Liver (tissue), 9 donors: Measurements from ENCODE around the gene CARHSP1. TPM values are rescaled to one million over a fixed set of nuclear protein-coding genes. Genes with fewer than 3 reads are reported as not detected.
"Not testable (repeated sequence)": the region's sequence is repeated elsewhere in the genome, so short reads cannot be mapped to it uniquely, and the experiment has no call there.

Experiments
- DNase-seq: peaks from one replicate; pipeline ENCODE4 v3.0.0-alpha.2; 2017; ENCODE audit warnings: low spot score
- H3K27ac ChIP-seq, 2 donors: one replicate each; pipeline ENCODE4 v1.7.0; 2013; ENCODE audit warnings: inconsistent platforms in 2 of 2, low read length in 2 of 2, control low read depth in 1 of 2, low read depth in 1 of 2, mild to moderate bottlenecking in 1 of 2
- H3K27me3 ChIP-seq, 4 donors: one replicate each; pipeline versions ENCODE4 v1.6.1 to v1.7.0; 2013; ENCODE audit warnings: low read length in 3 of 4, inconsistent platforms in 1 of 4, mild to moderate bottlenecking in 1 of 4, moderate library complexity in 1 of 4; ENCODE audit not compliant: control insufficient read depth in 4 of 4, insufficient read depth in 4 of 4
- H3K36me3 ChIP-seq, 4 donors: one replicate each; pipeline versions ENCODE4 v1.6.1 to v1.7.0; 2013; ENCODE audit warnings: low read length in 3 of 4, mild to moderate bottlenecking in 3 of 4, low read depth in 1 of 4, moderate library complexity in 1 of 4; ENCODE audit not compliant: control insufficient read depth in 4 of 4, insufficient read depth in 3 of 4
- H3K4me1 ChIP-seq, 4 donors: one replicate each; pipeline versions ENCODE4 v1.6.1 to v1.7.0; 2013; ENCODE audit warnings: low read length in 3 of 4, mild to moderate bottlenecking in 3 of 4, moderate library complexity in 1 of 4; ENCODE audit not compliant: control insufficient read depth in 4 of 4, insufficient read depth in 4 of 4
- H3K4me3 ChIP-seq, 3 donors: one replicate each; pipeline versions ENCODE4 v1.6.1 to v1.7.0; 2013; ENCODE audit warnings: low read length in 3 of 3, control low read depth in 1 of 3, low read depth in 1 of 3, mild to moderate bottlenecking in 1 of 3
- H3K9ac ChIP-seq, 2 donors: one replicate each; pipeline ENCODE4 v1.7.0; 2013; ENCODE audit warnings: low read length in 2 of 2, mild to moderate bottlenecking in 2 of 2, moderate library complexity in 2 of 2, control low read depth in 1 of 2, low read depth in 1 of 2
- H3K9me3 ChIP-seq, 4 donors: one replicate each; pipeline versions ENCODE4 v1.6.1 to v1.7.0; 2013; ENCODE audit warnings: low read length in 3 of 4; ENCODE audit not compliant: control insufficient read depth in 4 of 4
- CTCF ChIP-seq: fragments of 150-350 bp; IDR thresholded peaks from 2 replicates; pipeline ENCODE4 v1.5.1; 2017; ENCODE audit warnings: improper control_type of control experiment, low read depth, low read length; ENCODE audit not compliant: missing input control
- EGR1 ChIP-seq, 2 donors: IDR thresholded peaks; 2 replicates each; pipeline ENCODE4 v1.6.1; 2016 to 2018; ENCODE audit warnings: antibody characterized with exemption in 2 of 2, low read depth in 2 of 2
- FOXA1 ChIP-seq: IDR thresholded peaks from 2 replicates; pipeline ENCODE4 v1.6.1; 2016; ENCODE audit warnings: antibody characterized with exemption
- FOXA2 ChIP-seq: IDR thresholded peaks from 2 replicates; pipeline ENCODE4 v1.6.1; 2016; ENCODE audit warnings: antibody characterized with exemption
- HNF4A ChIP-seq, 2 donors: conservative IDR thresholded peaks; 2 replicates each; pipeline ENCODE4 v1.6.1; 2016; ENCODE audit warnings: antibody characterized with exemption in 2 of 2, mild to moderate bottlenecking in 2 of 2
- HNF4G ChIP-seq: IDR thresholded peaks from 2 replicates; pipeline ENCODE4 v1.6.1; 2016; ENCODE audit warnings: antibody characterized with exemption
- JUND ChIP-seq, 2 donors: IDR thresholded peaks; 2 replicates each; pipeline ENCODE4 v1.6.1; 2016; ENCODE audit warnings: antibody characterized with exemption in 2 of 2
- MAX ChIP-seq: IDR thresholded peaks from 2 replicates; pipeline ENCODE4 v1.6.1; 2016; ENCODE audit warnings: antibody characterized with exemption
- NR2F2 ChIP-seq: IDR thresholded peaks from 2 replicates; pipeline ENCODE4 v1.6.1; 2016; ENCODE audit warnings: antibody characterized with exemption
- RAD21 ChIP-seq, 2 donors: IDR thresholded peaks; 2 replicates each; pipeline ENCODE4 v1.6.1; 2016; ENCODE audit warnings: antibody characterized with exemption in 2 of 2, mild to moderate bottlenecking in 2 of 2
- RXRA ChIP-seq, 2 donors: IDR thresholded peaks; 2 replicates each; pipeline ENCODE4 v1.6.1; 2017 to 2018; ENCODE audit warnings: antibody characterized with exemption in 2 of 2, mild to moderate bottlenecking in 1 of 2
- SP1 ChIP-seq: IDR thresholded peaks from 2 replicates; pipeline ENCODE4 v1.6.1; 2018; ENCODE audit warnings: antibody characterized with exemption, mild to moderate bottlenecking
- TAF1 ChIP-seq: conservative IDR thresholded peaks from 2 replicates; pipeline ENCODE4 v1.6.1; 2016; ENCODE audit warnings: antibody characterized with exemption, mild to moderate bottlenecking
- WGBS: extraction: QIAGEN DNeasy Blood & Tissue Kit; methylation state at CpG from one replicate; pipeline ENCODE4 v1.1.7; 2013; 5-methylcytosine and 5-hydroxymethylcytosine counted together
- polyA plus RNA-seq, 2 donors: library from polyadenylated mRNA; stranded (reverse) in 1 of 2; unstranded in 1 of 2; fragments of 200-250 nt in 1 of 2; fragments of >200 nt in 1 of 2; fragmentation: Nextera tagmentation in 1 of 2; extraction: Ambion mirVana in 1 of 2; gene quantifications; one replicate each; pipeline versions ENCODE4 v1.2.1 to v1.2.3, GENCODE V29; 2013 to 2015
- total RNA-seq, 2 donors: library from RNA; depleted of rRNA; stranded (reverse); fragments of >200 nt; gene quantifications; one replicate each; pipeline ENCODE4 v1.2.3, GENCODE V29; 2014
- donor health status: healthy.
- donor health status: healthy.
- donor health status: healthy.
- donor health status: healthy.
- donor health status: healthy.

Gene CARHSP1
- total and polyA plus RNA-seq, 4 donors: 81.2 to 162 (median 119) TPM

GRCh38 chr16:8872071-8872470 is 3.3 kb upstream of the CARHSP1 start:
- Histone ChIP-seq H3K27me3 (no peaks in the 10 kb centered on the region), H3K36me3 (no peaks in the 10 kb centered on the region), H3K27ac (peak overlapping the region; percentile 69 to 75), H3K9ac (no peak overlapping the region), H3K4me3 (no peak overlapping the region), H3K4me1 (peaks cover 5 to 28% (median 15%) of the 10 kb centered on the region in 4 donors), H3K9me3 (no peaks in the 10 kb centered on the region)
- DNase-seq: no peak
- 48% methylated on average over 5 of the region's 5 CpGs for WGBS
- peak; percentile 25 for TF ChIP-seq MAX
- peak; percentile 77 to 79 for TF ChIP-seq RXRA (IDR thresholded peaks at IDR 0.05)
- peak; percentile 84 to 88 for TF ChIP-seq HNF4A (conservative IDR thresholded peaks at IDR 0.05)
- TF ChIP-seq NR2F2: no peak
- peak in 1 of 2 donors; percentile 18 for TF ChIP-seq EGR1 (IDR thresholded peaks at IDR 0.05; ENCODE audit: low read depth in 2 of 2)
- peak in 1 of 2 donors; percentile 39 for TF ChIP-seq RAD21 (IDR thresholded peaks at IDR 0.05)
- no peak for TF ChIP-seq TAF1
- TF ChIP-seq FOXA2: no peak
- TF ChIP-seq HNF4G: peak; percentile 70
- peak in 1 of 2 donors; percentile 51 for TF ChIP-seq JUND (IDR thresholded peaks at IDR 0.05)
- no peak for TF ChIP-seq FOXA1
- TF ChIP-seq SP1: peak; percentile 89

GRCh38 chr16:8869988-8870241 is 1.1 kb upstream of the CARHSP1 start:
- H3K27me3 ChIP-seq, DNase-seq, H3K4me3 ChIP-seq, H3K9ac ChIP-seq, H3K9me3 ChIP-seq, H3K36me3 ChIP-seq: not testable (repeated sequence)
- Histone ChIP-seq H3K4me1 (peaks cover 17 to 45% (median 32%) of the 10 kb centered on the region in 4 donors), H3K27ac (peak overlapping the region in 1 of 2 donors; percentile 85)
- WGBS: 97% methylated on average over 10 of the region's 10 CpGs

GRCh38 chr16:8869212-8869987 is 594 bp upstream of the CARHSP1 start:
- DNase-seq: no peak
- WGBS: 36% methylated on average over 37 of the region's 37 CpGs
- H3K9ac ChIP-seq: peak overlapping the region; percentile 2 to 60
- no peaks in the 10 kb centered on the region for H3K36me3 ChIP-seq
- TF ChIP-seq FOXA1 (no peak), CTCF (peak; percentile 9), EGR1 (IDR thresholded peaks at IDR 0.05; ENCODE audit: low read depth in 2 of 2) (peak in 1 of 2 donors; percentile 8)
- peak overlapping the region; percentile 44 to 85 for H3K27ac ChIP-seq
- H3K27me3 ChIP-seq: no peaks in the 10 kb centered on the region
- peaks cover 22 to 50% (median 37%) of the 10 kb centered on the region in 4 donors for H3K4me1 ChIP-seq
- peak overlapping the region; percentile 6 to 71 (median 49) for H3K4me3 ChIP-seq
- H3K9me3 ChIP-seq: no peaks in the 10 kb centered on the region
